ENCODE measurements around the gene SLC14A1.

SLC14A1 gene

DNA sequence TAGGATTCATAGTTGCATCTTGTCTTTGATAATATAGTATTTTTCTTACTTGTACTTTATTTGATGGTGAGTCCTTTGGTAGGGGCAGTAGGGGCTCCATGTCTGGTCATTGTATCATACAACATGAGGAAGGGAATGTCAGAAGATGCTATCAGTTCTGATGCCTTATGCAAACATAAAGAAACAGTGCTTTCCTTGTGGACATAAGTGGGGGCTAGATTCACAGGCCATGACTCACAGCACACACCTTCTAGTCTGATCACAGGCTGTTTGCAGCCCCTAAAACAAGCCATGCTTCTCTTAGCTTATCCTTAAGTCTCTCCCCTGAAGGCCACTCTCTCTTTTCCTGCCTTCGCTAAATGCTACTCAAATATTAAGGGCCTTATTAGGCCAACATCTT lies 10.7 kb upstream of the SLC14A1 start:
- H3K36me3 ChIP-seq: peaks cover 0 to 10% (median 0%) of the 10 kb centered on the region in 11 experiments; a peak in 3 of 22 replicates
- no peak overlapping the region for H3K4me2 ChIP-seq
- H3K9ac ChIP-seq: no peak overlapping the region
- H3K27me3 ChIP-seq: no peaks in the 10 kb centered on the region
- no peak overlapping the region for H3K27ac ChIP-seq
- peaks cover 0 to 5% (median 0%) of the 10 kb centered on the region in 10 experiments; a peak in 1 of 20 replicates for H3K4me1 ChIP-seq
- no peak for TF ChIP-seq Cebpa-rat (IDR thresholded peaks at IDR 0.05)
- peaks cover 24 to 30% (median 27%) of the 10 kb centered on the region in 11 experiments for H3K9me3 ChIP-seq (replicated peaks in 1 of 11)
- no peaks in the 10 kb centered on the region for H4K20me1 ChIP-seq
- H3K4me3 ChIP-seq: no peak overlapping the region

DNA sequence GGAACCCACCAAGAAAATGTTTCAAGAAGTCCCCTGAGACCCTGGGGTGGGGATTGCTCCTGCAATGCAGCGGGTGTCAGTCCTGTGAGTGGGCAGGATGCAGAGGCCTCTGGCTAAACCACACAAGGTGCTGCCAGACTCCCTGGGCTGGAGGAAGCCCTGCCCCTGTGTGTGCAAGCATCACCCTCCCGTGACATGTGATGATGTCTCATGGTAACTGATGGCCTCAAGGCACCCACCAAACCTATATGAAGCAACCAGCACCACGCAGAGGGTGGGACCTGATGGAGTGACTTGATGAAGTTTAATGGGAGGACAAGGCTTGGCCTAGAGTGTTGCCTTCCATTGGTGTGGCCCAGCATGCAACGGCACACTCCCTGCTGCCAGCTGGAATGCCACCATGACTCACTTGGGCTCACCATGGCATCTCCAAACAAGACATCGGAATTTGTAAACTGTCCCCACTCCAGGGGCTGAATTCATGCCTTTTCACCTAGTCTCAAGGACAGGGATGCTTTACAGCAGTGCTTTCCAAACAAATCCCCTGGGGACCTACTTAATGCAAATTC lies 8.7 kb upstream of the SLC14A1 start:
- H3K27ac ChIP-seq: no peak overlapping the region
- TF ChIP-seq Cebpa-rat (IDR thresholded peaks at IDR 0.05): no peak
- peaks cover 3 to 9% (median 7%) of the 10 kb centered on the region in 11 experiments for H3K9me3 ChIP-seq (replicated peaks in 1 of 11)
- peaks cover 0 to 5% (median 0%) of the 10 kb centered on the region in 10 experiments; a peak in 1 of 20 replicates for H3K4me1 ChIP-seq
- no peaks in the 10 kb centered on the region for H3K36me3 ChIP-seq
- no peak overlapping the region for H3K9ac ChIP-seq
- peak overlapping the region in 2 of 11 experiments; percentile 5 to 11; a peak in 1 of 22 replicates for H3K4me2 ChIP-seq
- no peaks in the 10 kb centered on the region for H3K27me3 ChIP-seq
- H4K20me1 ChIP-seq: no peaks in the 10 kb centered on the region
- H3K4me3 ChIP-seq: no peak overlapping the region

DNA sequence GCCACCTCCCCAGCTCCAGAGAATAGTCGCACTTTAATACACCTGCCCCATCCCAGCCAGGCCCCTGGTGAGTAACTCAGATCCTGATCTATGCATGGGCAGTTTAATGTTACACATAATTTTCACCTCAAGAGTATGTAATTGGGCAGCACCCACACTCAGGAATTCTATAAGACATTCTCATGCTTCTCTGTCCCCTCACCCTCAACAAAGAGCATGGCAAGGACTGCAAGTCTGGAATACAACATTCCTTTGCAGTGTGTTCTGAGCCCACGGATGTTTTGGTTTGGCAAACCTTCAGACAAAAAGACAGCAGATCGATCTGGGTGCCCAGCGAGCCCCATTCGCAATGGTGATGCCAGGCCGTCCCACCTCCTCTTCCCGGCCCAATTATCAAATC lies 4.9 kb upstream of the SLC14A1 start:
- Histone ChIP-seq H3K36me3 (no peaks in the 10 kb centered on the region), H3K9ac (no peak overlapping the region), H3K9me3 (replicated peaks in 1 of 11) (no peaks in the 10 kb centered on the region), H3K4me2 (no peak overlapping the region), H4K20me1 (no peaks in the 10 kb centered on the region), H3K4me3 (no peak overlapping the region), H3K27ac (no peak overlapping the region), H3K4me1 (peaks cover 0 to 5% (median 0%) of the 10 kb centered on the region in 10 experiments; a peak in 1 of 20 replicates), H3K27me3 (no peaks in the 10 kb centered on the region)
- TF ChIP-seq Cebpa-rat (IDR thresholded peaks at IDR 0.05): no peak

DNA sequence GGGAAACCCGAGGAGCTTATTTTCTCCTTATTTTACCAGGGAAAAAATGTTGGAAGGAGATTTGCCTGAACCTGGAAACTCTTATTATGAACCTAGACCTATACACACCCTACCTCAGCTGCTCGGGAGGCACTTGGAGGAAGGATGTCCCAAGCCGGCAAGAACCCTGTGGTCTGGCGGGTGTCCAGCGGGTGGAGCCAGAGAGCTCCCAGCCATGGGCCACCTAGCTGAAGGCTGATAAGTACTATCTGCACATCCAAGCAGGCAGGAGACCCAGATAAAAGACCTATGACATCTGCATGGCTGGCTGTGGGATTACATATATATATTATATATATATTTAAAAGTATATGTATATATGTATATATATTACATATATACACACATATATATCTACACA lies 1.1 kb upstream of the SLC14A1 start:
- no peak overlapping the region for H3K9ac ChIP-seq
- H3K4me1 ChIP-seq: no peaks in the 10 kb centered on the region
- no peak overlapping the region for H3K27ac ChIP-seq
- TF ChIP-seq Cebpa-rat (IDR thresholded peaks at IDR 0.05): no peak
- H3K27me3 ChIP-seq: no peaks in the 10 kb centered on the region
- H3K4me3 ChIP-seq: no peak overlapping the region
- no peak overlapping the region for H3K4me2 ChIP-seq
- H4K20me1 ChIP-seq: no peaks in the 10 kb centered on the region
- no peaks in the 10 kb centered on the region; a peak in 1 of 22 replicates for H3K9me3 ChIP-seq (replicated peaks in 1 of 11)
- H3K36me3 ChIP-seq: no peaks in the 10 kb centered on the region

DNA sequence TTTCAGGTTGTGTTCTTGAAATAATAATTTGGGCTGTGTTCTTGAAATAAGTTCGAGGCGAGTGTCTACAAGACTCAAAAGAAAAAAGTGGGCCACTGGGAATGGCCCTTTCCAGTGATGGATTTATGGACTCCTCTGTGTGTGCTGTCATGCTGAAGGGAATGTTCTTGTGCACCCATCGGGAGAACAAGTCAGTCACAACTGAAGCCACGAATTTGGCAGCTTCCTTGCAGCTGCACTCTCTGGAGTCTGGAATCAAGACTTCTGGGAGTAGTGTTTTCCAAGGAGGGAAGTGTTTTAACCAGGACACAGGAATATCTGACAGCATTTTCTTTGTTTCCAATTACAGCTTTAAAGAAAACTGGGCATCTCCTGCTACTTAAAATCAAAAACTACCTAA lies 620 bp downstream of the SLC14A1 start:
- TF ChIP-seq Cebpa-rat (IDR thresholded peaks at IDR 0.05): no peak
- H3K27ac ChIP-seq: no peak overlapping the region
- H3K9me3 ChIP-seq (replicated peaks in 1 of 11): no peaks in the 10 kb centered on the region; a peak in 1 of 22 replicates
- H3K4me2 ChIP-seq: no peak overlapping the region
- no peak overlapping the region for H3K9ac ChIP-seq
- H3K4me1 ChIP-seq: no peaks in the 10 kb centered on the region
- no peaks in the 10 kb centered on the region for H4K20me1 ChIP-seq
- H3K36me3 ChIP-seq: no peaks in the 10 kb centered on the region
- no peaks in the 10 kb centered on the region for H3K27me3 ChIP-seq
- H3K4me3 ChIP-seq: no peak overlapping the region

DNA sequence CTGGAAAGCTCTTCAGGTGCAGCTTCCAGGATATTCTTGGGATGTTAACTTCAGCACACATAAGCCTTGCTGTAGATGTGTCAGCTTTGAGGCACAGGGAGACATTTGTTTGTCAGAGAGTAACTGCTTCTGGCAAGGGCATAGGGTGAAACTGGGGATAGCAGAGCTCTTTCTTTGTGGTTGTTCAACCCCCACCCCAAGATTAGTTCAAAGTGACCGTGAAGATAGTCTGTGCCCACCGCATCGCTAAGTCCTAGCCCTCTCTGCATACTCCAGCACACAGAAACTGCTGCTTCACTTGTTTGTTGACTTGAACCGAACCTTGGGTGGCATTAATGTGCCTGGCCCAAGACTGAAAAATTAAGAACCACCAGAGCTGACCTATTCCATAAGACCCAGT lies 1.4 kb downstream of the SLC14A1 start:
- Histone ChIP-seq H3K27me3 (no peaks in the 10 kb centered on the region), H3K4me1 (no peaks in the 10 kb centered on the region), H3K4me2 (no peak overlapping the region), H3K9me3 (replicated peaks in 1 of 11) (no peaks in the 10 kb centered on the region; a peak in 1 of 22 replicates), H3K4me3 (no peak overlapping the region), H3K27ac (no peak overlapping the region), H3K9ac (no peak overlapping the region), H4K20me1 (no peaks in the 10 kb centered on the region), H3K36me3 (no peaks in the 10 kb centered on the region)
- TF ChIP-seq Cebpa-rat (IDR thresholded peaks at IDR 0.05): no peak

DNA sequence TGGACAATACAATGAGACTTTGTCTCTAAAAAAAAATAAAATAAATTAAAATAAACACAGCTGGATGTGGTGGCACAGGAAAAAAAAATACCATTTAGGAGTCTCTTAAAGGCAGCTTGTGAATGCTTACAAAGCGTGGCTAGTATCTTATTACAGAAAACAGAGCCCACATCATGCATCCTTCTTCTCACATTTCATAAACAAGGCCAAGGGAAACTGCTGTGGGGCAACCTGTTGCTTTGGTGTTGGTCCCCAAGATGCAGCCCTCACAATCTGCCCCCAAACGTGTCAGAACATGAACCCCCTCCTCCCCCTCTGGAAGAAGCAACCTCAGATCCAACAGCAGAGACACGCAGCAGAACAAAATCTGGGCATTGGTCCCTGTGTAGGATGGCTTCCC lies 2.6 kb downstream of the SLC14A1 start:
- Histone ChIP-seq H3K4me3 (no peak overlapping the region), H4K20me1 (no peaks in the 10 kb centered on the region), H3K27ac (no peak overlapping the region), H3K27me3 (no peaks in the 10 kb centered on the region), H3K4me2 (no peak overlapping the region), H3K4me1 (no peaks in the 10 kb centered on the region), H3K36me3 (no peaks in the 10 kb centered on the region), H3K9ac (no peak overlapping the region), H3K9me3 (replicated peaks in 1 of 11) (no peaks in the 10 kb centered on the region; a peak in 1 of 22 replicates)
- no peak for TF ChIP-seq Cebpa-rat (IDR thresholded peaks at IDR 0.05)

DNA sequence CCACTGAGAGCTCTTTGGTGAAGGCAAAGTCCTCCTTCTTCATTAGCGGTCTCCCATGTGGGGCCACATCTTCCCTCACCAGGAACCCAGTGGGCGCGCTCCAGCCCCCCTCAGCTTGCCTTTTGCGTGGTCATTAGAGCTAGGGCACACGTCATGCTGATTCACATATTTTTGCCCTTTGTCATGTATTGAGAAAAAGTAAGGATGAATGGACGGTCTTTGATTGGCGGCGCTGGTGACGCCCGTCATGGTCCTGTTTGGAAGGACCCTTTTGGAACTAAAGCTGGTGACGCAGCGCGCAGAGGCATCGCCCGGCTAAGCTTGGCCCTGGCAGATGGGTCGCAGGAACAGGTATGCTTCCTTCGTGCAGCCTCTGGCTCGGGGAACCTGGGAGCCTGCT lies 3.1 kb downstream of the SLC14A1 start:
- no peaks in the 10 kb centered on the region for H3K27me3 ChIP-seq
- H3K36me3 ChIP-seq: no peaks in the 10 kb centered on the region
- H3K4me2 ChIP-seq: no peak overlapping the region
- no peak overlapping the region for H3K27ac ChIP-seq
- H3K4me1 ChIP-seq: no peaks in the 10 kb centered on the region
- H3K9ac ChIP-seq: no peak overlapping the region
- no peaks in the 10 kb centered on the region for H4K20me1 ChIP-seq
- TF ChIP-seq Cebpa-rat (IDR thresholded peaks at IDR 0.05): no peak
- no peak overlapping the region for H3K4me3 ChIP-seq
- no peaks in the 10 kb centered on the region; a peak in 1 of 22 replicates for H3K9me3 ChIP-seq (replicated peaks in 1 of 11)

DNA sequence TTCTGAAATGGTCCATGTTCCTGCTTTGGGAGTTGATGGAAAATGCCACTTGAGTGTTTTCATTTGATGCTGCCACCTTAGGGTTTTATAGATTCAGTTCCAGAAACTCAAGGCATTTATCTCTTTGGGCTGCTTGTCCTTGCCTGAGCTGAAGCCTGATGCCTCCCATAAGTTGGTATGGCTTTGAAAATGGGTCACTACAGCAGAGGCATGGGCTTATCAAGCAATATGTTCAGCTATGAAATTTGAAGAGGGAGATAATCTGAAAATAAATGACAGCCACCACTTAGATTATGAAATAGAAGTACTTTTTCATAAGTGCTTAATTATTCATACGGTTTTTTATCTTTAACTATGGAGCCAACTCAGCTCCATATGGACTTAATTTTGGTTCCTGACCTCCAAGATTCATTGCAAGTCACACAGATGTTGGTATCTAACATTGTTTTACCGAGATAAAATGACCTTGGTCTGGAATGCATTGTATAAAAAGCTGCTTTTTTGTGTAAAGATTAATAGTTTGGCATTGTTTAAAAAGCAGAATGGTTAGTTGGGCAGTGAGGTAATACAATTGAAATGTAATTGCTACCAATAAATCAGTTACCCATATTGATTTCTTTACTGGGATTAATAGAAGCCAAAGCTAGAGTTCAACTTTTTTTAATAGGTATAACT lies 4.5 kb downstream of the SLC14A1 start:
- Histone ChIP-seq H3K36me3 (no peaks in the 10 kb centered on the region), H3K27me3 (no peaks in the 10 kb centered on the region), H3K4me2 (no peak overlapping the region), H3K9me3 (replicated peaks in 1 of 11) (no peaks in the 10 kb centered on the region; a peak in 1 of 22 replicates), H3K4me3 (no peak overlapping the region), H4K20me1 (no peaks in the 10 kb centered on the region), H3K27ac (no peak overlapping the region), H3K9ac (no peak overlapping the region), H3K4me1 (no peaks in the 10 kb centered on the region)
- TF ChIP-seq Cebpa-rat (IDR thresholded peaks at IDR 0.05): no peak

Data from BLaER1 treated with 17β-estradiol and CSF1 and Interleukin-3, amounts not matched to agents 10 nM and 100 nM (cell line).